ENCODE results near the gene DNAJC10.
"Not testable (repeated sequence)": the region's sequence is repeated elsewhere in the genome, so short reads cannot be mapped to it uniquely, and the experiment has no call there.

The DNAJC10 gene

GRCh38 chr2:182782686-182783085 lies 66.6 kb downstream of the DNAJC10 start:
- H3K9me3 Mint-ChIP-seq, H3K27me3 Mint-ChIP-seq, H3K4me3 Mint-ChIP-seq, H3K4me1 Mint-ChIP-seq, H3K36me3 Mint-ChIP-seq, H3K27ac Mint-ChIP-seq, DNase-seq: not testable (repeated sequence)
- CTCF ChIA-PET, result interaction anchor here (0.9 kb wide), 1 partner anchor 196 kb away, joined by 3 read pairs; no protein-coding TSS in a partner anchor

DNA sequence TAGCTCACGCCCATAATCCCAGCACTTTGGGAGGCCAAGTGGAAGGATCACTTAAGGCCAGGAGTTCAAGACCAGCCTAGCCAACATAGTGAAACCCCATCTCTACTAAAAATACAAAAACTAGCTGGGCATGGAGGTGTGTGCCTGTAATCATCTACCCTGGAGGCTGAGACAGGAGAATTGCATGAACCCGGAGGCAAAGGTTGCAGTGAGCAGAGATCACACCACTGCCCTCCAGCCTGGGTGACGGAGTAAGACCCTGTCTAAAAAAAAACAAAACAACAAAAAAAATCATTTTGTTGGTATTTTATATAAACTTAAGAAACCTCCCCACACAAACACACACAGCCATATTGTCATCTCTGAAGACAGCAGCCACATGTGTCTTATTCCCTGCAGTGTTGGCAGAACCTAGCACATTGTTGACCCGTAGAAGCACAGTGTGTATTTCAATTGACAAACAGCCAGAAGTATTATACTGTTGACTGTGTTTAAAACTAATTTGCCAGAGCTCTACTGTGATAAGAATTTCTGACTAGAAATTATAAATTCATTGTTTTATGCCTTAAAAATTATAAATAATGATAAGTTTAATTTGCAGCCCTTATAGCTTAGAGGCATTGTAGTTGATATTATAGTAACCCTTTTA lies 68.1 kb downstream of the DNAJC10 start:
- Mint-ChIP-seq H3K9me3 (peaks cover 4% of the 10 kb centered on the region), H3K36me3 (peaks cover 7% of the 10 kb centered on the region), H3K27ac (no peak overlapping the region), H3K27me3 (no peaks in the 10 kb centered on the region), H3K4me3 (no peak overlapping the region), H3K4me1 (no peaks in the 10 kb centered on the region)
- no peak for DNase-seq
- CTCF ChIA-PET, result interaction anchor here (0.9 to 2.2 kb wide), 5 partner anchors 10 to 196 kb away, joined by 3 to 20 read pairs (median 4); no protein-coding TSS in a partner anchor

DNA sequence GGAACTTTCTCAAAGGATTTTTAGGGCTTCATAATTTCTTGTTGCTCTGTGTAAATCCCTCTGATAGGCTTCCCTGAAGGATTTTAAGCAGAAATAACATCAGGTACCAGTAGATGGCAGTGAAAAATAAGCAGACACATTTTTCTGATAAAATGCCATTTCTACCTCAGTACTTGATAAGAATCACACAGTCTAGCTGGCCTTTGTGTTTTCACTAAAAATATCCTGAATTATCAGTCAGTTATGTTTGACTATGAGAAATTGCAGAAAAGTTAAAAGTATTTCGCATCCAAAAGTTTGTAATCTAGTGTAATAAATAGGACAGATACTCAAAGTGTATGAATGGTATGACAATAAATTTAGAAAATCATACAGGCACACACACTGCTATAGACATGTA lies 68.7 kb downstream of the DNAJC10 start:
- CTCF ChIA-PET, result interaction anchor here (0.9 to 2.2 kb wide), 4 partner anchors 9 to 195 kb away, joined by 4 to 20 read pairs (median 6); no protein-coding TSS in a partner anchor
- Mint-ChIP-seq H3K4me1 (no peaks in the 10 kb centered on the region), H3K36me3 (peaks cover 7% of the 10 kb centered on the region), H3K9me3 (peaks cover 4% of the 10 kb centered on the region), H3K27me3 (no peaks in the 10 kb centered on the region), H3K27ac (no peak overlapping the region), H3K4me3 (no peak overlapping the region)
- no peak for DNase-seq

- no peaks in the 10 kb centered on the region for H3K27me3 Mint-ChIP-seq
- DNase-seq, result no peak
Observed at GRCh38 chr2:182792441-182792840, 76.4 kb downstream of the DNAJC10 start.

DNA sequence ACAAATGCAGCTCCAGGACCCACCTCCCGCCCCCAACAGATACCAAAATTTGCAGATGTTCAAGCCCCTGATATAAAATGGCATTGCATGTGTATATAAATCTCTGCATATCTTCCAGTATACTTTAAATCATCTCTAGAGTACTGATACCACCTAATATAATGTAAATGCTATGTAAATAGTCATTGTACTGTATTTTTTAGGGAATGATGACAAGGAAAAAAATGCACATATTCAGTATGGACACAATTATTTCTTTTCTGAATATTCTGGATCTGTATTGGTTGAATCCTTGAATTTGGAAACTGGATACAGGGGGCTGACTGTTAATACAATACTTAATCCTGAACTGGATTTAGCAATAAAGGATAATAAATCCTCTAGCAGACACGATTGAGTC lies 82.7 kb downstream of the DNAJC10 start:
- no peak overlapping the region for H3K4me3 Mint-ChIP-seq

More at GRCh38 chr2:182792441-182792840, 76.4 kb downstream of the DNAJC10 start:
- H3K27ac Mint-ChIP-seq, result no peak overlapping the region
- no peak overlapping the region for H3K4me3 Mint-ChIP-seq
- no peaks in the 10 kb centered on the region for H3K4me1 Mint-ChIP-seq
- CTCF ChIA-PET, result interaction anchor here (0.6 kb wide), 1 partner anchor 187 kb away, joined by 3 read pairs; no protein-coding TSS in a partner anchor
- no peaks in the 10 kb centered on the region for H3K9me3 Mint-ChIP-seq
- H3K36me3 Mint-ChIP-seq, result no peaks in the 10 kb centered on the region

GRCh38 chr2:182804128-182804527 lies 88.1 kb downstream of the DNAJC10 start:
- H3K4me3 Mint-ChIP-seq, result no peak overlapping the region
- no peaks in the 10 kb centered on the region for H3K9me3 Mint-ChIP-seq
- H3K27me3 Mint-ChIP-seq, result peaks cover 13% of the 10 kb centered on the region
- DNase-seq, result no peak
- no peaks in the 10 kb centered on the region for H3K36me3 Mint-ChIP-seq
- no peak overlapping the region for H3K27ac Mint-ChIP-seq
- CTCF ChIA-PET, result interaction anchor here (1.5 kb wide), 1 partner anchor 176 kb away, joined by 3 read pairs; no protein-coding TSS in a partner anchor
- H3K4me1 Mint-ChIP-seq, result no peaks in the 10 kb centered on the region

More for the DNA sequence above, 82.7 kb downstream of the DNAJC10 start:
- CTCF ChIA-PET, result no interaction called here
- H3K27ac Mint-ChIP-seq, result no peak overlapping the region
- no peaks in the 10 kb centered on the region for H3K9me3 Mint-ChIP-seq
- no peaks in the 10 kb centered on the region for H3K36me3 Mint-ChIP-seq
- peaks cover 13% of the 10 kb centered on the region for H3K27me3 Mint-ChIP-seq
- no peak for DNase-seq
- no peaks in the 10 kb centered on the region for H3K4me1 Mint-ChIP-seq

DNA sequence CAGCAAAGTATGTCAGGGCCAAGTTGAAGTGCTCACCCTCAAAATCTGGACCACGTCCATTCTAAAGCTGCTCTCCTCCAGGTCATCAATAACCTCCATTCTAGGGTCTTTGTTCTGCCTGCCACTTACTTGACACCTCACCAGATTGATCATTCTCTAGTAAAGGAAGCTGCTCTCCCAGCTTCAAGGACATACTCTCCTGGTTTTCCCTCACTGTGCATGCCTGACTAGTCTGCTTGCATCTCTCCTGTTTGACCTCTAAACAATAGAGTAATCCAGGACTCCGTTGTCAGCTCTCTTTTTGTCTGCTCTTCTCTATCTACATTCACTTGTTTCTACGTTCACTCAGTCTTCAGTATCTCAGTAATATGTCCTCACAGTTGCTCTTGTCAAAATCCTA lies 91.3 kb downstream of the DNAJC10 start:
- no peaks in the 10 kb centered on the region for H3K4me1 Mint-ChIP-seq
- no peak overlapping the region for H3K4me3 Mint-ChIP-seq
- peaks cover 12% of the 10 kb centered on the region for H3K27me3 Mint-ChIP-seq
- CTCF ChIA-PET, result interaction anchor here (0.9 kb wide), 1 partner anchor 173 kb away, joined by 3 read pairs; no protein-coding TSS in a partner anchor
- H3K27ac Mint-ChIP-seq, result no peak overlapping the region
- DNase-seq, result no peak
- H3K9me3 Mint-ChIP-seq, result no peaks in the 10 kb centered on the region
- no peaks in the 10 kb centered on the region for H3K36me3 Mint-ChIP-seq

DNA sequence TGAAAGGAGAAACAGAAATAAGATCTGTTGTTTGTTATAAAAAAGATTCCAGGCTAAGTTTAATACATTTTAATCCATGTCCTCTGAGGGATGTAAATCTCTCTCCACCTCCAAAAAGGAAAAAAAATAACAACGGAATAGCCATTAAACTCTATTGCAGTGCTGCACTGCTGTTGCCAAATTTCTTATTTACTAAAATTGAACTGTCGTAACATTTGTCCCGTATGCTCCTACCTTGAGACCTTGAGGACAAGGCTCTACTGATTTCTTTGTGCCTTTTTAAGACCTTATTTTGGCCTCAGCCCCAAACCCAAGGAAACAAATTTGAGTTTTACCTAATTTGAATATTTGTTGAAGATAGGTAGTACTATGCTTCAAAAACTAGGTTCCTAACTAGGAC lies 94.0 kb downstream of the DNAJC10 start:
- peaks cover 16% of the 10 kb centered on the region for H3K27me3 Mint-ChIP-seq
- H3K36me3 Mint-ChIP-seq, result no peaks in the 10 kb centered on the region
- H3K9me3 Mint-ChIP-seq, result no peaks in the 10 kb centered on the region
- H3K27ac Mint-ChIP-seq, result no peak overlapping the region
- DNase-seq, result no peak
- no peak overlapping the region for H3K4me3 Mint-ChIP-seq
- no peaks in the 10 kb centered on the region for H3K4me1 Mint-ChIP-seq
- CTCF ChIA-PET, result no interaction called here

DNA sequence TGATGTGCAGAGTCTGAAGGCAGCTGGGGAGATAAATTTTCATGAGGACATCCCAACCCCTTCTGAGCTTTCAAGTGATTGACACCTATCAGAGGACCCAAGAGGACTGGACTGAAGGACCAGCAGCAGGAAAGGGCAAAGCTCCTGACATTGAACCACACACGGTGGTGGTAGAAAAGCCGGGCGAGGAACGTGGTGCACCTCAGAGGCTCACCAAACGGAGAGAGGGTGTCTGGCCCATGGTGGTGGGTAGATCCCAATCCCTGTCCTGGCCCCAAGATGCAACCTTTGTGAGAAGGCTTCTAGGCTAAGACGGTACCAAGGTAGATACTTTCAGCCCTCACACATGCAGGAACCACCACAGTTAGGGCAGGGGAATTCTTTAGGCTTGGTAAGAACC lies 98.3 kb downstream of the DNAJC10 start:
- DNase-seq, result no peak
- no peaks in the 10 kb centered on the region for H3K36me3 Mint-ChIP-seq
- H3K4me1 Mint-ChIP-seq, result no peaks in the 10 kb centered on the region
- H3K9me3 Mint-ChIP-seq, result no peaks in the 10 kb centered on the region
- no peak overlapping the region for H3K27ac Mint-ChIP-seq
- peaks cover 20% of the 10 kb centered on the region for H3K27me3 Mint-ChIP-seq
- CTCF ChIA-PET, result interaction anchor here (1.5 kb wide), 1 partner anchor 10 kb away, joined by 3 read pairs; no protein-coding TSS in a partner anchor
- H3K4me3 Mint-ChIP-seq, result no peak overlapping the region

DNA sequence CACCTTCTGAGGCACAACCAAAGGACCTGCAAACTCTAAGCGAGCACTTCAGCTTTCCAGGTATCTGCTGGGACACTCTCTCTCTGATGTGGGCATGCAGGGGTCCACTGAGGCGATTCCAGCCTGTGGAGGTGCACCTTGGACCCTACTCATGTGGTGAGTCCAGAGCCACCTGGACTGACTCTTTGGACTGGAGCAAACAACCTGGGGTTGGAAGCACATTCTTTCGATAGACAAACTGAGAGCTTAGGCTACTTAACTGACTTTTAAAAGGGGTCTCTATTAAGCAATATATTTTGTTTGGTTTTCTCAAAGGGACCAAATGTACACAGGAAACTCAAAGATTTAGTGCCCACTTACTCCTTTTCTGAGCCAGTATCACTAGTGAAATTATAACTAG lies 98.7 kb downstream of the DNAJC10 start:
- CTCF ChIA-PET, result interaction anchor here (1.5 kb wide), 1 partner anchor 9 kb away, joined by 3 read pairs; no protein-coding TSS in a partner anchor
- DNase-seq, result no peak
- H3K9me3 Mint-ChIP-seq, result no peaks in the 10 kb centered on the region
- H3K27ac Mint-ChIP-seq, result no peak overlapping the region
- no peaks in the 10 kb centered on the region for H3K4me1 Mint-ChIP-seq
- H3K36me3 Mint-ChIP-seq, result no peaks in the 10 kb centered on the region
- no peak overlapping the region for H3K4me3 Mint-ChIP-seq
- H3K27me3 Mint-ChIP-seq, result peaks cover 20% of the 10 kb centered on the region

GRCh38 chr2:182816866-182817265 lies 100.8 kb downstream of the DNAJC10 start:
- no peaks in the 10 kb centered on the region for H3K36me3 Mint-ChIP-seq
- CTCF ChIA-PET, result no interaction called here
- DNase-seq, result no peak

DNA sequence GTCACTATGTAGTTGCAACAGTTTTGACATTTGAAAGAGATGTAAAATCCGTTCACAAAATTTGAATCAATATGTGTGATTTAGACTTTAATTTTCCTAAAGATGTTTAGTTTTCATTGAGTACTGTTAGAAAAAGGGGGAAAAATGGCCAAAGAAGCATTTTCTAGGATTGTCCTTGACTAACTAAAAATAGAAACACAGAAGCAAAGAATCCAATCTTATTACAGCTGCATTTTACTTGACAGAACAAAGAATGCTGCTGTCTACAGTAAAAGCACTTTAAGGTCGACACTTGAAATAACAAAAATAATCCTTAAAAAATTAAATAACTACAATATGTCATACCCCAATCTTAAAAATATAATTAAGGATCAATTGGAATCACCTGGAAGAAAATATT lies 101.5 kb downstream of the DNAJC10 start:
- Mint-ChIP-seq H3K4me3 (no peak overlapping the region), H3K4me1 (no peaks in the 10 kb centered on the region), H3K27me3 (peaks cover 16% of the 10 kb centered on the region), H3K9me3 (no peaks in the 10 kb centered on the region), H3K27ac (no peak overlapping the region), H3K36me3 (no peaks in the 10 kb centered on the region)
- DNase-seq, result no peak
- CTCF ChIA-PET, result no interaction called here

More at GRCh38 chr2:182816866-182817265, 100.8 kb downstream of the DNAJC10 start:
- H3K27ac Mint-ChIP-seq, result no peak overlapping the region
- no peak overlapping the region for H3K4me3 Mint-ChIP-seq
- H3K4me1 Mint-ChIP-seq, result no peaks in the 10 kb centered on the region
- H3K27me3 Mint-ChIP-seq, result peaks cover 16% of the 10 kb centered on the region
- no peaks in the 10 kb centered on the region for H3K9me3 Mint-ChIP-seq

- peaks cover 19% of the 10 kb centered on the region for H3K27me3 Mint-ChIP-seq
- H3K9me3 Mint-ChIP-seq, result no peaks in the 10 kb centered on the region
- no peaks in the 10 kb centered on the region for H3K4me1 Mint-ChIP-seq
- H3K27ac Mint-ChIP-seq, result no peak overlapping the region
- CTCF ChIA-PET, result no interaction called here
- no peaks in the 10 kb centered on the region for H3K36me3 Mint-ChIP-seq
- no peak overlapping the region for H3K4me3 Mint-ChIP-seq
- DNase-seq, result no peak
Observed at GRCh38 chr2:182818501-182818900, 102.4 kb downstream of the DNAJC10 start.

- CTCF ChIA-PET, result no interaction called here
- no peak overlapping the region for H3K27ac Mint-ChIP-seq
- peaks cover 24% of the 10 kb centered on the region for H3K27me3 Mint-ChIP-seq
- H3K4me3 Mint-ChIP-seq, result no peak overlapping the region
- no peaks in the 10 kb centered on the region for H3K9me3 Mint-ChIP-seq
- H3K36me3 Mint-ChIP-seq, result no peaks in the 10 kb centered on the region
- no peaks in the 10 kb centered on the region for H3K4me1 Mint-ChIP-seq
- DNase-seq, result no peak
Observed at GRCh38 chr2:182818925-182819324, 102.9 kb downstream of the DNAJC10 start.

DNA sequence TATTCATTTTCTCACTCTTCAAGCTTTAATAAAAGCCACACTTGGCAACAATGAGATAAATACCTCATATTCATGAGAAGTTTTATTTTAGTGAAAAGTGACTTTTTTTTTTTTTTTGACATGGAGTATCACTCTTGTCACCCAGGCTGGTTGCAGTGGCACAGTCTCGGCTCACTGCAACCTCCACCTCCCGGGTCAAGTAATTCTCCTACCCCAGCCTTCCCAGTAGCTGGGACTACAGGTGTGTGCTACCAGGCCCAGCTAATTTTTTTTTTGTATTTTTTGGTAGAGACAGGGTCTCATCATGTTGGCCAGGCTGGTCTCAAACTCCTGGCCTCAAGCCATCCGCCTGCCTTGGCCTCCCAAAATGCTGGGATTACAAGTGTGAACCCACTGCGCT lies 103.4 kb downstream of the DNAJC10 start:
- Mint-ChIP-seq H3K9me3 (no peaks in the 10 kb centered on the region), H3K4me3 (no peak overlapping the region), H3K4me1 (no peaks in the 10 kb centered on the region), H3K27ac (no peak overlapping the region), H3K36me3 (no peaks in the 10 kb centered on the region), H3K27me3 (peaks cover 20% of the 10 kb centered on the region)
- CTCF ChIA-PET, result no interaction called here
- DNase-seq, result no peak

Measured in activated naive CD4-positive, alpha-beta T cell treated with anti-CD3 and anti-CD28 coated beads, Interleukin-2, amount 10 ng/mL, durations not matched to agents 7 days and 5 days (primary cell).